Fibroblast of pulmonary artery (primary cell): ENCODE measurements around the gene UPF2.

Experiments used
- DNase-seq: peaks from one replicate; pipeline ENCODE4 v3.0.0-alpha.2; 2010; ENCODE audit warnings: low read depth
- H3K4me3 ChIP-seq: replicated peaks from 2 replicates; pipeline ENCODE4 v1.5.1; 2011; ENCODE audit warnings: low read depth, mild to moderate bottlenecking, control low read depth, low read length, moderate library complexity
- CTCF ChIP-seq: IDR thresholded peaks from 2 replicates; pipeline ENCODE4 v1.5.1; 2011; ENCODE audit warnings: mild to moderate bottlenecking, control low read depth, low read length, inconsistent platforms; ENCODE audit errors: missing control alignments

The UPF2 gene

GRCh38 chr10:11908536-11908935 is 134.1 kb downstream of the UPF2 start:
- no peak for DNase-seq
- no peak overlapping the region for H3K4me3 ChIP-seq
- no peak for TF ChIP-seq CTCF

GRCh38 chr10:11907914-11908313 is 134.7 kb downstream of the UPF2 start:
- DNase-seq: no peak
- no peak overlapping the region for H3K4me3 ChIP-seq
- TF ChIP-seq CTCF: no peak

- H3K4me3 ChIP-seq: no peak overlapping the region
- no peak for DNase-seq
- no peak for TF ChIP-seq CTCF
Measured at GRCh38 chr10:11906714-11907113, 135.9 kb downstream of the UPF2 start.

GRCh38 chr10:11902646-11903045 is 140.0 kb downstream of the UPF2 start:
- DNase-seq: no peak
- no peak overlapping the region for H3K4me3 ChIP-seq
- TF ChIP-seq CTCF: no peak

- DNase-seq: no peak
- H3K4me3 ChIP-seq: no peak overlapping the region
- no peak for TF ChIP-seq CTCF
Measured at GRCh38 chr10:11901833-11902475, 140.7 kb downstream of the UPF2 start.

GRCh38 chr10:11901454-11901832 is 141.2 kb downstream of the UPF2 start:
- no peak for TF ChIP-seq CTCF
- H3K4me3 ChIP-seq: no peak overlapping the region
- no peak for DNase-seq

GRCh38 chr10:11901036-11901301 is 141.6 kb downstream of the UPF2 start:
- TF ChIP-seq CTCF: no peak
- no peak overlapping the region for H3K4me3 ChIP-seq
- DNase-seq: no peak
